Transverse colon (tissue), 4 donors: ENCODE measurements around the gene NPIPA3. TPM values are rescaled to one million over a fixed set of nuclear protein-coding genes. Genes with fewer than 3 reads are reported as not detected.
"Not testable (repeated sequence)": the region's sequence is repeated elsewhere in the genome, so short reads cannot be mapped to it uniquely, and the experiment has no call there.

Experiments
- DNase-seq: peaks from one replicate; pipeline ENCODE4 v3.0.0-alpha.2; 2019
- H3K27ac ChIP-seq, 4 donors: fragments of 200-600 bp; sonication (generic); 2 replicates each; pipeline ENCODE4 v1.5.1; 2016 to 2018; ENCODE audit warnings: inconsistent platforms in 4 of 4
- H3K27me3 ChIP-seq: fragments of 200-600 bp; sonication (generic); 2 replicates; pipeline ENCODE4 v1.5.1; 2017; ENCODE audit warnings: inconsistent platforms
- H3K36me3 ChIP-seq, 4 donors: fragments of 200-600 bp; sonication (generic); 2 replicates each; pipeline ENCODE4 v1.5.1; 2017 to 2019; ENCODE audit warnings: inconsistent platforms in 4 of 4
- H3K4me1 ChIP-seq, 4 donors: fragments of 200-600 bp; sonication (generic); 2 replicates each; pipeline ENCODE4 v1.5.1; 2017 to 2020; ENCODE audit warnings: inconsistent platforms in 4 of 4
- H3K4me3 ChIP-seq, 4 donors: fragments of 200-600 bp; sonication (generic); 1 replicate in 1 of 4; 2 replicates in 3 of 4; pipeline versions ENCODE4 v1.5.1 to v1.6.1; 2017 to 2019; ENCODE audit warnings: inconsistent platforms in 4 of 4
- H3K9me3 ChIP-seq, 2 donors: fragments of 200-600 bp; sonication (generic); 2 replicates each; pipeline ENCODE4 v1.5.1; 2017 to 2019; ENCODE audit warnings: inconsistent platforms in 2 of 2
- EP300 ChIP-seq: sonication (generic); formaldehyde crosslinking; IDR thresholded peaks from one replicate; pipeline ENCODE4 v1.6.1; 2017; ENCODE audit warnings: antibody characterized with exemption, low read depth
- POLR2A ChIP-seq: fragments of 450-650 bp; IDR thresholded peaks from one replicate; pipeline ENCODE4 v1.6.1; 2016; ENCODE audit warnings: antibody characterized with exemption, mild to moderate bottlenecking, moderate library complexity
- POLR2AphosphoS5 ChIP-seq, 3 donors: sonication (generic); formaldehyde crosslinking; IDR thresholded peaks; one replicate each; pipeline ENCODE4 v1.6.1; 2016; ENCODE audit warnings: antibody characterized with exemption in 3 of 3
- WGBS, 2 donors: methylation state at CpG; one replicate each; pipeline ENCODE4 v1.1.5; 2018; ENCODE audit warnings: low coverage in 1 of 2; 5-methylcytosine and 5-hydroxymethylcytosine counted together
- in situ Hi-C, 4 donors: fragments of 200-750 bp; cut with MboI; loops; one replicate each; pipeline versions ENCODE4 v1.15.0 to v1.15.1; 2017; ENCODE audit warnings: low sequenced_read_pairs in 3 of 4, low pct_ligation_motif_present in 1 of 4, low pct_unique_long_range_greater_than_20kb in 1 of 4
- intact Hi-C: fragments of 100-400 bp; cut with DNase I; formaldehyde crosslinking; loops from one replicate; pipeline ENCODE4 v1.15.1; 2023; ENCODE audit warnings: low total_unique reads
- total RNA-seq, 4 donors: library from RNA; depleted of rRNA; stranded (reverse); fragments of >200 nt; gene quantifications; one replicate each; pipeline ENCODE4 v1.1.0, GENCODE V29; 2016
- TF ChIP-seq, protein P1 (sequence below), 5 experiments: fragments of 200-600 bp in 3 of 5; fragments of 450-650 bp in 2 of 5; sonication (generic) in 3 of 5; IDR thresholded peaks; 1 replicate in 2 of 5; 2 replicates in 3 of 5; pipeline ENCODE4 v1.5.1; 2016 to 2017; ENCODE audit warnings: antibody characterized with exemption in 5 of 5, inconsistent platforms in 3 of 5, mild to moderate bottlenecking in 2 of 5, moderate library complexity in 1 of 5

The NPIPA3 gene
- 1 to 10 TPM in 1 of 4 donors, under 1 TPM in 1, not detected in 2; 0.95 to 1.6 TPM for total RNA-seq

DNA sequence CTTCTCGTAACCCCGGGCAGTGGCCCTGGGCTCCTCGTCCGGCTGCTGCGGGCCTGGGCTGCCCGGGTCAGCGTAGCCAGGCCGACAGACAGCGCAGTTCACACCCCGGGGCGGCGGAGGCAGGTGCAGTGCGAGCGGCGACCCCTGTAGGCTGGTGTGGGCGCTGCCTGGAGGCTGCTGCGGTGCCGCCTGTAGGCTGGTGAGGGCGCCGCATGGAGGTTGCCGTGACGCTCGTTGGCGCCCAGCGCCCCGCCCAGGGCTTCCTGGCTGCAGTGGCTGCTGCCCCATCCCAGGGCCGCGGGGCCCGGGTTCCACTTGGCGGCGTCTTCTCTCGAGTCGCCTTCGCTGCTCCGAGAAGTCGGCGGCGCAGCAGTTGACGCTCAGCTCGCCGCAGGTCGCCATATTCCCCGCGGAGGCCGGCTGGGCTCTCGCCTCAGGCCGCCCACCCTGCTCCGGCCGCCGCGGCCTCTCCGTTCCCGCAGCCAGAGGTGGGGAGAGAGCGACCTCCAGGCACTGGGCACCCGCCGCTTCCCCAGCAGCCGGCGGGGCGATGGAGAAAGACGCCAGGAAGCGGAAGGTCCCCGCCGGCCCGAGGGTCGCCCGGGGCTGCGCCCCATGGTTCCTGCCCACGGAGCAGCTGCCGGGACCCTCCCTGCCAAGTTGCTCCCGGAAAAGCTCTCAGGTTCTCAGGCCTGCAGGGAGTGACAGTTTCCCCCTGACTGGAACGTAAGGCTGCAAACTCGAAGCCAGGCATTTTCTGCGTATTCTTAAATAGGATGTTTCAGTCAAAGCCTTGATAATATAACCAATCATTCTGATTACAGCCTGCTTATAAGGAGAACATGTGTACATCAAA lies at the start of gene NPIPA3:
Gene NPIPA3, plus strand, starts transcription at position 256 of the 856 bp plus-strand sequence. CDS start 5,533 bp downstream, outside the sequence.
- H3K4me1 ChIP-seq, H3K9me3 ChIP-seq, in situ Hi-C loops, H3K4me3 ChIP-seq, H3K27ac ChIP-seq, H3K36me3 ChIP-seq, DNase-seq, H3K27me3 ChIP-seq, intact Hi-C loops: not testable (repeated sequence)
- WGBS, 2 donors: no CpG with 5 or more reads among the region's 73 CpGs

DNA sequence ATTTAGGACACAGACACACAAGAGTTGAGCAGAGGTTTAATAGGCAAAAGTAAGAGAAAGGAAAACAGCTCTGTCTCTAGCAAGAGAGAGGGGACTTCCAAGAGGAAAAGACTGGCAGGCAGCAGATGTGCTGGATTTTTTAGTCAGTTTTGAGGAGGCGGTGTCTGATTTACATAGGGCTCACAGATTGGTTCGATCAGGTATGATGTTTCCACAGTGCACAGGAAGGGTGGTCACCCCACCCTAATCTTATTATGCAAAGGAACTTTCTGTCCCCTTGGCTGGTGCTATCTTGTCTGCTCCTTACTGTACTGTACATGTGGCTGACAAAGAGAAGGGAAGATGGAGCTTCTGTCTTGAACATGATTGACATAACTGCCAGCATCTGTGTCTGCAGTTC lies 45.1 kb upstream of the NPIPA3 start:
- WGBS, 2 donors: 44 to 75% methylated on average over 2 of the region's 2 CpGs
- in situ Hi-C loops: no loop called here
- peak; percentile 21 for DNase-seq

DNA sequence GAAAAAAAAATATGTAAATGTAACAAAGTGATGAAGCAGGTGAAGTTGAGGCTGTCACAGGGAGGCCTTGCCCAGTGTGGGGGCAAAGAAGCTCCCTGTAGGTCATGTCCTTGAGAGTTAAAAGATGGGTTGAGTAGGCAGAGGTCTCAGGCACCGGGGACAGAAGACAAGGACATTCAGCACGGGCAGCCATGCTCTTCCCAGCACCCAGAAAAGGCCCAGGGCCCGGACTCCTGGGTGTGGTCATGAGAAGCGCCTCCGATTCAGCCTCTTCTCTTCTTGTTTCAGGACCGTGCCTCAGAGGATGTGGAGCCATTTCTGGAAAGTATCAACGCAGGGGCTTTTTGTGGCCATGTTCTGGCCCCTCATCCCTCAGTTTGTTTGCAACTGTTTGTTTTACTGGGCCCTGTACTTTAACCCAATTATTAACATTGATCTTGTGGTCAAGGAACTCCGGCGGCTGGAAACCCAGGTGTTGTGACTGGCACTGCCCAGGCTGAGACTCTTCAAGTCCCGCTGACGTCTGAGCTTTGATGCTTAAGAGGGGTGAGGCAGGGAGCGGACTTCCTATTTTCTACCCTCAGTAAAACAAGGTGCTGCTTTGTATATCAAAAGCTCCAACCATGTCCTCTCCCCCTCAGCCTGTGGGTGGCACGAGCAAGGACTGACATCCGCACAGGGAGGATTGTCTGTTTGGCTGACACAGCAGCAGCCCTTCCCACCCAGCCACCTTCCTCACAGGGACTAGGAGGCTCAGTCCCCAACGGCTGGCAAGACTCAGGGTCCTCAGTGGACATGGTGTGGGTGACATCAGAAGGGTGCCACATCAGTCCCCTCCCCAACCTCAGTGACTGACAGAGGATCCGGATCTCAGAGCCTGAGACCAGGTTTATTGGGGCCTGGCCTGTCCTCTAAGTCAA lies 35.6 kb upstream of the NPIPA3 start:
- H3K36me3 ChIP-seq: peaks cover 0 to 41% (median 19%) of the 10 kb centered on the region in 4 donors
- 79 to 83% methylated on average over 2 to 16 of the region's 16 CpGs for WGBS, 2 donors
- peak; percentile 20 for DNase-seq
- intact Hi-C loops (no loop called here), in situ Hi-C loops (no loop called here)
- H3K27ac ChIP-seq: peak overlapping the region; percentile 72 to 85 (median 80)
- H3K4me1 ChIP-seq: peaks cover 4 to 44% (median 34%) of the 10 kb centered on the region in 4 donors
- no peak overlapping the region for H3K4me3 ChIP-seq
- no peak for TF ChIP-seq POLR2AphosphoS5 (IDR thresholded peaks at IDR 0.05)
- TF ChIP-seq POLR2A: no peak
- TF ChIP-seq, protein P1, sequence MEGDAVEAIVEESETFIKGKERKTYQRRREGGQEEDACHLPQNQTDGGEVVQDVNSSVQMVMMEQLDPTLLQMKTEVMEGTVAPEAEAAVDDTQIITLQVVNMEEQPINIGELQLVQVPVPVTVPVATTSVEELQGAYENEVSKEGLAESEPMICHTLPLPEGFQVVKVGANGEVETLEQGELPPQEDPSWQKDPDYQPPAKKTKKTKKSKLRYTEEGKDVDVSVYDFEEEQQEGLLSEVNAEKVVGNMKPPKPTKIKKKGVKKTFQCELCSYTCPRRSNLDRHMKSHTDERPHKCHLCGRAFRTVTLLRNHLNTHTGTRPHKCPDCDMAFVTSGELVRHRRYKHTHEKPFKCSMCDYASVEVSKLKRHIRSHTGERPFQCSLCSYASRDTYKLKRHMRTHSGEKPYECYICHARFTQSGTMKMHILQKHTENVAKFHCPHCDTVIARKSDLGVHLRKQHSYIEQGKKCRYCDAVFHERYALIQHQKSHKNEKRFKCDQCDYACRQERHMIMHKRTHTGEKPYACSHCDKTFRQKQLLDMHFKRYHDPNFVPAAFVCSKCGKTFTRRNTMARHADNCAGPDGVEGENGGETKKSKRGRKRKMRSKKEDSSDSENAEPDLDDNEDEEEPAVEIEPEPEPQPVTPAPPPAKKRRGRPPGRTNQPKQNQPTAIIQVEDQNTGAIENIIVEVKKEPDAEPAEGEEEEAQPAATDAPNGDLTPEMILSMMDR (IDR thresholded peaks at IDR 0.05): no peak
- no peak for TF ChIP-seq EP300
- no peaks in the 10 kb centered on the region for H3K9me3 ChIP-seq
- no peaks in the 10 kb centered on the region for H3K27me3 ChIP-seq

More for the DNA sequence above, 45.1 kb upstream of the NPIPA3 start:
- peaks cover 0 to 34% (median 23%) of the 10 kb centered on the region in 4 donors for H3K4me1 ChIP-seq
- H3K4me3 ChIP-seq: no peak overlapping the region
- no peaks in the 10 kb centered on the region for H3K9me3 ChIP-seq
- peaks cover 0 to 25% (median 10%) of the 10 kb centered on the region in 4 donors for H3K36me3 ChIP-seq
- TF ChIP-seq POLR2A (peak; percentile 59), EP300 (peak; percentile 6), POLR2AphosphoS5 (IDR thresholded peaks at IDR 0.05) (peak in 2 of 3 donors; percentile 27 to 48)
- TF ChIP-seq, protein P1 (IDR thresholded peaks at IDR 0.05): no peak
- H3K27ac ChIP-seq: peak overlapping the region; percentile 65 to 85 (median 81)
- intact Hi-C loops: no loop called here
- H3K27me3 ChIP-seq: no peaks in the 10 kb centered on the region

DNA sequence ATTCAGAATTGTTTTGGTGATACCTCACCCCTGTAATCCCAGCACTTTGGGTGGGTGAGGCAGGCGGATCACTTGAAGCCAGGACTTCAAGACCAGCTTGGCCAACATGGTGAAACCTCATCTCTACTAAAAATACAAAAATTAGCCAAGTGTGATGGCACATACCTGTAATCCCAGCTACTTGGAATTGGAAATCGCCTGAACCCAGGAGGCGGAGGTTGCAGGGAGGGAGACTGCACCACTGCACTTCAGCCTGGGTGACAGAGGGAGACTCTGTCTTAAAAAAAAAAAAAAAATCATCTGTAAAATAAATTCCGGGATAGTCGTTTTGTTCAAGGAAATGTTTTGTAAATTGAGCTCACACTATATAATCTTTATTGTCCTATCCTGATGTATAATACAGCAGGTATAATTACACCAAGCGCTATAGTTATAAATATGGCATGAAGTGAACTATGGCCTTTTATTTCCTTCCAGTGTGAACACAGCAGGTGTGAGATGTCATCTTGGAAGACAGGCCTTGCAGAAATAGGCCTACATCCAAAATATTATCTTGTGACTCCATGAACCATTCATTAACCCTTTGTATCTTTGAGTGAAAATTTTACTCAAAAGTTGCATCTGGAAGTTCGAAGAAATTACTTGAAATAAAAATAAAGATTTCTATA lies 34.5 kb upstream of the NPIPA3 start:
- H3K27ac ChIP-seq: peak overlapping the region; percentile 72 to 85 (median 80)
- no peak overlapping the region for H3K4me3 ChIP-seq
- intact Hi-C loops: no loop called here
- peaks cover 4 to 52% (median 38%) of the 10 kb centered on the region in 4 donors for H3K4me1 ChIP-seq
- TF ChIP-seq POLR2A: peak; percentile 19
- TF ChIP-seq EP300: no peak
- TF ChIP-seq POLR2AphosphoS5 (IDR thresholded peaks at IDR 0.05): peak in 2 of 3 donors; percentile 58 to 77
- TF ChIP-seq, protein P1 (IDR thresholded peaks at IDR 0.05): no peak
- H3K27me3 ChIP-seq: no peaks in the 10 kb centered on the region
- H3K36me3 ChIP-seq: peaks cover 0 to 30% (median 14%) of the 10 kb centered on the region in 4 donors
- WGBS, 2 donors: 51 to 56% methylated on average over 4 to 7 of the region's 7 CpGs
- in situ Hi-C loops: no loop called here
- H3K9me3 ChIP-seq: no peaks in the 10 kb centered on the region
- peak; percentile 32 for DNase-seq
